ENCODE results near the gene C16orf95.

DNA sequence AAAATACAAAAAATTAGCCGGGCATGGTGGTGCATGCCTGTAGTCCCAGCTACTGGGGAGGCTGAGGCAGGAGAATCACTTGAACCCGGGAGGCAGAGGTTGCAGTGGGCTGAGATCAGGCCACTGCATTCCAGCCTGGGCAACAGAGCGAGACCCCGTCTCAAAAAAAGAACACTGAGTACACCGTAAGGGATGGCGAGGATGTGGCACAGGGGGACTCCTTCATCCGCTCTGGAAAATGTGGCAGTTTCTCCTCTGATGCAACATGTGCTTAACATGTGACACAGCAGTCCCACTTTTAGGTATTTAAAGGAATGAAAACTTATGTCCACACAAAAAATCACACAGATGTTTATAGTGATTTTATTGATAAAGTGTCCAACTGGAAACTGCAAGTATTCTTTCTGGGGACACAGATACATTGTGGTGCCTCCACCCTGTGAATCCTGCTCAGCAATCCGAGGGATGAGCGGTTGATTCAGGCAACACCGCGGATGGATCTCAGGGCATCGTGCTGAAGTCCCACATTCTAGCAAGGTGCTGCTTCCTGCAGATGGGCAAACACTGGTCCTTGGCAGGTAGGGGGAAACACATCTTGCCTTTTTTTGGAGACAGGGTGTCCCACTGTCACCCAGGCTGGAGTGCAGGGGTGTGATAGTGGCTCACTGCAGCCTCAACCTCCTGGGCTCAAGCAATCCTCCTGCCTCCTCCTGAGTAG is 3.5 kb upstream of the C16orf95 start:
- TF ChIP-seq CTCF (IDR thresholded peaks at IDR 0.05; ENCODE audit: poor library complexity) (no peak), EZH2phosphoT487 (IDR thresholded peaks at IDR 0.05; ENCODE audit: low read depth, severe bottlenecking, unreplicated experiment) (no peak), EZH2 (IDR thresholded peaks at IDR 0.05; ENCODE audit: borderline replicate concordance) (no peak)

Measured in hepatocyte (in vitro differentiated cells).